AG09309 (cell line): ENCODE results near the gene ARHGAP10.
A peak's percentile ranks its signal among the peaks of the same experiment; 100 is the strongest.

Source experiments
- DNase-seq: peaks from one replicate; pipeline ENCODE4 v3.0.0-alpha.2; 2010; ENCODE audit warnings: low read depth
- H3K4me3 ChIP-seq: 2 replicates; pipeline ENCODE4 v1.5.1; 2011; ENCODE audit warnings: mild to moderate bottlenecking, low read depth, low read length, moderate library complexity; ENCODE audit not compliant: control insufficient read depth
- CTCF ChIP-seq: IDR thresholded peaks from 2 replicates; pipeline ENCODE4 v1.5.1; 2011; ENCODE audit warnings: mild to moderate bottlenecking, low read depth, low read length, inconsistent platforms; ENCODE audit not compliant: insufficient read depth, control insufficient read depth; ENCODE audit errors: missing control alignments

The ARHGAP10 gene

GRCh38 chr4:147824884-147825283, 93.0 kb downstream of the ARHGAP10 start:
- no peak overlapping the region for H3K4me3 ChIP-seq
- DNase-seq, result no peak
- TF ChIP-seq CTCF, result no peak

GRCh38 chr4:147825451-147826287, 93.8 kb downstream of the ARHGAP10 start:
- no peak overlapping the region for H3K4me3 ChIP-seq
- TF ChIP-seq CTCF, result no peak
- no peak for DNase-seq

- TF ChIP-seq CTCF, result no peak
- H3K4me3 ChIP-seq, result no peak overlapping the region
- no peak for DNase-seq
Observed at GRCh38 chr4:147826288-147826646, 94.4 kb downstream of the ARHGAP10 start.

- TF ChIP-seq CTCF, result no peak
- no peak overlapping the region for H3K4me3 ChIP-seq
- DNase-seq, result peak; percentile 46
Observed at GRCh38 chr4:147828331-147828905, 96.5 kb downstream of the ARHGAP10 start.

- no peak overlapping the region for H3K4me3 ChIP-seq
- DNase-seq, result no peak
- TF ChIP-seq CTCF, result no peak
Observed at GRCh38 chr4:147829401-147830101, 97.7 kb downstream of the ARHGAP10 start.

- DNase-seq, result no peak
- no peak overlapping the region for H3K4me3 ChIP-seq
- TF ChIP-seq CTCF, result no peak
Observed at GRCh38 chr4:147830102-147830463, 98.2 kb downstream of the ARHGAP10 start.
